GM12891 (cell line): ENCODE results near the gene TMEM119.

Experiments used
- POLR2A ChIP-seq: IDR thresholded peaks from 2 replicates; pipeline ENCODE4 v1.6.1; 2011; ENCODE audit warnings: low read depth, low read length, control low read depth
- POLR2AphosphoS5 ChIP-seq: IDR thresholded peaks from 2 replicates; pipeline ENCODE4 v1.6.1; 2011; ENCODE audit warnings: low read depth, low read length, control low read depth

- TF ChIP-seq POLR2AphosphoS5 (no peak), POLR2A (no peak)
Measured at GRCh38 chr12:108585864-108586263, 12.0 kb downstream of the TMEM119 start.
